IPS-20b (cell line): ENCODE measurements around the gene MT1F.

Experiments
- H3K27ac ChIP-seq: one replicate; pipeline ENCODE4 v1.5.1; 2013; ENCODE audit warnings: low read length
- H3K27me3 ChIP-seq: 2 replicates; pipeline ENCODE4 v1.6.1; 2013; ENCODE audit warnings: mild to moderate bottlenecking, low read length, inconsistent platforms; ENCODE audit not compliant: insufficient read depth
- H3K36me3 ChIP-seq: 2 replicates; pipeline ENCODE4 v1.6.1; 2013; ENCODE audit warnings: low read depth, mild to moderate bottlenecking, inconsistent platforms, low read length, moderate library complexity; ENCODE audit not compliant: insufficient read depth
- H3K4me1 ChIP-seq: 2 replicates; pipeline ENCODE4 v1.6.1; 2013; ENCODE audit warnings: mild to moderate bottlenecking, control low read depth, inconsistent platforms, low read length, moderate library complexity; ENCODE audit not compliant: insufficient read depth
- H3K4me3 ChIP-seq: 2 replicates; pipeline ENCODE4 v1.5.1; 2013; ENCODE audit warnings: mild to moderate bottlenecking, low read length, inconsistent platforms
- H3K9ac ChIP-seq: 2 replicates; pipeline ENCODE4 v1.6.1; 2013; ENCODE audit warnings: low read depth, mild to moderate bottlenecking, inconsistent platforms, low read length, moderate library complexity
- H3K9me3 ChIP-seq: 2 replicates; pipeline ENCODE4 v1.6.1; 2013; ENCODE audit warnings: mild to moderate bottlenecking, low read depth, low read length, inconsistent platforms; ENCODE audit not compliant: insufficient read depth

MT1F gene

GRCh38 chr16:56657555-56658326 lies at the start of gene MT1F:
Gene MT1F, plus strand, starts transcription at chr16:56657959. Its CDS starts 100 bp downstream, at chr16:56658059.
- peaks cover 90% of the 10 kb centered on the region for H3K27me3 ChIP-seq
- no peaks in the 10 kb centered on the region for H3K36me3 ChIP-seq
- H3K9ac ChIP-seq, result peak within 1 kb of the TSS; percentile 74; the same call in 1 of the 2 replicates
- no peak within 1 kb of the TSS for H3K27ac ChIP-seq
- H3K4me1 ChIP-seq, result no peaks in the 10 kb centered on the region
- H3K9me3 ChIP-seq, result no peaks in the 10 kb centered on the region
- H3K4me3 ChIP-seq, result peak within 1 kb of the TSS; percentile 86

DNA sequence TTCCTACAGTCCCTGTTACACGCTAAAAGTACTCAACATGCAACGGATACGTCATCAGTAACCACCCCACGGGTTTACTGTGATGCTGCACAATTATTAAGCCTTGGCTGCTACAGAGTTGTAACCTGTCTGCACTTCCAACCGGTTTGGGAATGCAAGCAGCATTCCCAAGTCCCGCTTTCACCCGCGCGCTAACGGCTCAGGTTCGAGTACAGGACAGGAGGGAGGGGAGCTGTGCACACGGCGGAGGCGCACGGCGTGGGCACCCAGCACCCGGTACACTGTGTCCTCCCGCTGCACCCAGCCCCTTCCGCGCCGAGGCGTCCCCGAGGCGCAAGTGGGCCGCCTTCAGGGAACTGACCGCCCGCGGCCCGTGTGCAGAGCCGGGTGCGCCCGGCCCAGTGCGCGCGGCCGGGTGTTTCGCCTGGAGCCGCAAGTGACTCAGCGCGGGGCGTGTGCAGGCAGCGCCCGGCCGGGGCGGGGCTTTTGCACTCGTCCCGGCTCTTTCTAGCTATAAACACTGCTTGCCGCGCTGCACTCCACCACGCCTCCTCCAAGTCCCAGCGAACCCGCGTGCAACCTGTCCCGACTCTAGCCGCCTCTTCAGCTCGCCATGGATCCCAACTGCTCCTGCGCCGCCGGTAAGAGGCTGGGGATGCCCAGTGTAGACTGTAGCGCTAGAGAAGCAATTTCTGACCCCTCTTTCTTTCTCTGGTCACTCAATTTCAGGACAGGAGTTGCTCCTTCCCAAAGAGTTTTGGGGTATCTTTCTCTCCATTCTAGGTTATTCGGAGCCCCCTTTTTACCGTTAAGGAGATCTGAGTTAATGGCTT lies 49.5 kb upstream of the MT1F start, which contains the start of gene MT2A:
TSS of gene MT2A (plus strand) at position 542 of the 833 bp plus-strand sequence. CDS start at position 614, 72 bp downstream.
- no peak within 1 kb of the TSS for H3K27ac ChIP-seq
- H3K36me3 ChIP-seq, result no peaks in the 10 kb centered on the region
- H3K4me3 ChIP-seq, result peak within 1 kb of the TSS; percentile 73
- peaks cover 5% of the 10 kb centered on the region for H3K4me1 ChIP-seq
- peak within 1 kb of the TSS; percentile 52; the same call in 1 of the 2 replicates for H3K9ac ChIP-seq
- H3K9me3 ChIP-seq, result no peaks in the 10 kb centered on the region
- H3K27me3 ChIP-seq, result peaks cover 83% of the 10 kb centered on the region

- Histone ChIP-seq H3K9me3 (no peaks in the 10 kb centered on the region), H3K9ac (no peak overlapping the region; the same call in 1 of the 2 replicates), H3K27me3 (peaks cover 90% of the 10 kb centered on the region), H3K4me1 (peaks cover 5% of the 10 kb centered on the region), H3K27ac (no peak overlapping the region), H3K4me3 (peak overlapping the region; percentile 73), H3K36me3 (no peaks in the 10 kb centered on the region)
These were observed 48.8 kb upstream of the MT1F start for GRCh38 chr16:56608876-56609462.

DNA sequence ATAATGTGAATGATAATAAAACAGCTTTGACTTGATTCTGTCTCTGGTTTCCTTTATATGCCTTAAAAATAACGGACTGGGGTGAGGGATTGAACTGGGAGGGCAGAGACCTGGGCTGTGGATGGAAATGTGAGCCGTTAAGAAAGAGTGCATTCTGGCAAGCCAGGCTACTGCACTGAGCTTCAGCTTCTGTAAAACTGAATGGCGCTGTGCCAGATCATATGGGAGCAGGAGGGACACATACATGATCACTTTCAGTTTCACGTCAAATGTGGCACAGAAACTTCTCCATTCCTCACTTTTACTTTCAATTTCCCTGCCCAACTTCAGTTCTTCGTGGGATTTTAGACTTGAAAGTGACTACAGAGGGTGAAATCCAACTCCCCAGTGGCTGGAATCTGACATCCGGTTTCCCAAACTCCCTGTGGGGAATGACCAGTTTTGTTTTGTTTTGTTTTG lies 48.3 kb upstream of the MT1F start:
- H3K27ac ChIP-seq, result no peak overlapping the region
- peaks cover 5% of the 10 kb centered on the region for H3K4me1 ChIP-seq

GRCh38 chr16:56610017-56610608 lies 47.6 kb upstream of the MT1F start:
- Histone ChIP-seq H3K27me3 (peaks cover 94% of the 10 kb centered on the region), H3K9ac (no peak overlapping the region), H3K9me3 (no peaks in the 10 kb centered on the region), H3K27ac (no peak overlapping the region), H3K36me3 (no peaks in the 10 kb centered on the region), H3K4me3 (no peak overlapping the region), H3K4me1 (peaks cover 5% of the 10 kb centered on the region)

More for the DNA sequence above, 48.3 kb upstream of the MT1F start:
- H3K36me3 ChIP-seq, result no peaks in the 10 kb centered on the region
- H3K27me3 ChIP-seq, result peaks cover 94% of the 10 kb centered on the region
- no peaks in the 10 kb centered on the region for H3K9me3 ChIP-seq
- peak overlapping the region; percentile 73 for H3K4me3 ChIP-seq
- no peak overlapping the region for H3K9ac ChIP-seq

- Histone ChIP-seq H3K27me3 (peaks cover 96% of the 10 kb centered on the region), H3K4me1 (peaks cover 5% of the 10 kb centered on the region), H3K9me3 (no peaks in the 10 kb centered on the region), H3K9ac (no peak overlapping the region), H3K4me3 (no peak overlapping the region), H3K36me3 (no peaks in the 10 kb centered on the region), H3K27ac (no peak overlapping the region)
These were observed 47.1 kb upstream of the MT1F start for GRCh38 chr16:56610609-56611111.

GRCh38 chr16:56611281-56611833 lies 46.4 kb upstream of the MT1F start:
- Histone ChIP-seq H3K27ac (no peak overlapping the region), H3K36me3 (no peaks in the 10 kb centered on the region), H3K9me3 (no peaks in the 10 kb centered on the region), H3K4me3 (no peak overlapping the region), H3K9ac (no peak overlapping the region), H3K4me1 (peaks cover 5% of the 10 kb centered on the region), H3K27me3 (peaks cover 96% of the 10 kb centered on the region)

- no peak overlapping the region for H3K27ac ChIP-seq
- H3K9ac ChIP-seq, result no peak overlapping the region
- peaks cover 96% of the 10 kb centered on the region for H3K27me3 ChIP-seq
- H3K36me3 ChIP-seq, result no peaks in the 10 kb centered on the region
- H3K4me3 ChIP-seq, result no peak overlapping the region
- peaks cover 9% of the 10 kb centered on the region for H3K4me1 ChIP-seq
- no peaks in the 10 kb centered on the region for H3K9me3 ChIP-seq
These were observed 44.1 kb upstream of the MT1F start for GRCh38 chr16:56613706-56614105.

- Histone ChIP-seq H3K27me3 (peaks cover 96% of the 10 kb centered on the region), H3K4me1 (peaks cover 6% of the 10 kb centered on the region)
These were observed 43.2 kb upstream of the MT1F start for GRCh38 chr16:56614549-56614991.

DNA sequence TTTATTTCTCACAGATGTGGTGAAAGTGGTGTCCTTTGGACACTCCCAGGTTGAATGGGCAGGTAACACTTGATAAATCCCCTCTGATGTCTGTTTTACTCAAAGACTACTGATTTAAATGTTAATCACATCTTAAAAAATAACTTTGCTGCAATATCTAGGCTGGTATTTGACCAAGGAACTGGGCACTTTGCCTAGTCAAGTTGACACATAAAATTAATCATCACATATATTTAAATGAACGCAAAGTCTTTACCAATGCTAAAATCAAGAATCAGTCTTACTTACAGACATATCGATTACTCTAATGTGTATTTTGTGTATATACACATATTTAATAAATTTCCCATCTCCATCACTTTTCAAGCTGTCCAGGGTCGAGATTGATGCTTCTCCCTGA lies 42.4 kb upstream of the MT1F start:
- Histone ChIP-seq H3K4me1 (peaks cover 5% of the 10 kb centered on the region), H3K36me3 (no peaks in the 10 kb centered on the region), H3K9ac (no peak overlapping the region), H3K27ac (no peak overlapping the region), H3K9me3 (no peaks in the 10 kb centered on the region), H3K27me3 (peaks cover 96% of the 10 kb centered on the region), H3K4me3 (no peak overlapping the region)

More at GRCh38 chr16:56614549-56614991, 43.2 kb upstream of the MT1F start:
- no peak overlapping the region for H3K4me3 ChIP-seq
- no peaks in the 10 kb centered on the region for H3K36me3 ChIP-seq
- no peak overlapping the region for H3K27ac ChIP-seq
- H3K9ac ChIP-seq, result no peak overlapping the region
- H3K9me3 ChIP-seq, result no peaks in the 10 kb centered on the region
